Keratinocyte (primary cell): ENCODE results near the gene ADAMTS1. TPM values are rescaled to one million over a fixed set of nuclear protein-coding genes. Genes with fewer than 3 reads are reported as not detected.

Experiments
- DNase-seq: peaks from one replicate; pipeline ENCODE4 v3.0.0-alpha.2; 2011; ENCODE audit warnings: low read depth, missing footprints, low spot score
- FAIRE-seq: peaks from 2 replicates; lab custom pipeline; 2011; peaks lifted over from hg19 to GRCh38; lab: Jason Lieb, UNC
- H2AFZ ChIP-seq: 2 replicates; pipeline ENCODE4 v1.6.0; 2012; ENCODE audit warnings: low read length, control low read depth, inconsistent platforms; ENCODE audit not compliant: control insufficient read depth
- H3K27ac ChIP-seq: 2 replicates; pipeline ENCODE4 v1.5.1; 2011; ENCODE audit warnings: low read length; ENCODE audit not compliant: control insufficient read depth, insufficient read depth
- H3K27me3 ChIP-seq: 3 replicates; pipeline ENCODE4 v1.6.0; 2011; ENCODE audit warnings: low read length; ENCODE audit not compliant: control insufficient read depth, insufficient read depth; ENCODE audit errors: extremely low read depth
- H3K36me3 ChIP-seq, 2 experiments: 2 replicates in 1 of 2; 3 replicates in 1 of 2; pipeline ENCODE4 v1.5.1; 2011; ENCODE audit warnings: low read length in 2 of 2, mild to moderate bottlenecking in 1 of 2; ENCODE audit not compliant: control insufficient read depth in 2 of 2, insufficient read depth in 2 of 2; ENCODE audit errors: extremely low read depth in 1 of 2
- H3K4me1 ChIP-seq: 3 replicates; pipeline ENCODE4 v1.5.1; 2011; ENCODE audit warnings: low read length; ENCODE audit not compliant: control insufficient read depth, insufficient read depth; ENCODE audit errors: extremely low read depth
- H3K4me2 ChIP-seq: 3 replicates; pipeline ENCODE4 v1.6.0; 2011; ENCODE audit warnings: low read depth, low read length; ENCODE audit not compliant: control insufficient read depth, insufficient read depth; ENCODE audit errors: extremely low read depth
- H3K4me3 ChIP-seq, 3 experiments: fragments of 200-600 bp in 1 of 3; sonication (generic) in 1 of 3; 2 replicates in 2 of 3; 3 replicates in 1 of 3; pipeline ENCODE4 v1.5.1; 2011 to 2016; ENCODE audit warnings: low read length in 3 of 3, mild to moderate bottlenecking in 3 of 3, control low read depth in 2 of 3, inconsistent platforms in 1 of 3, low read depth in 1 of 3, mixed read lengths in 1 of 3, mixed run types in 1 of 3, moderate library complexity in 1 of 3; ENCODE audit not compliant: control insufficient read depth in 2 of 3, insufficient read depth in 2 of 3; ENCODE audit errors: extremely low read depth in 1 of 3
- H3K79me2 ChIP-seq: 2 replicates; pipeline ENCODE4 v1.6.0; 2012; ENCODE audit warnings: low read length; ENCODE audit not compliant: control insufficient read depth, insufficient read depth
- H3K9ac ChIP-seq: 3 replicates; pipeline ENCODE4 v1.6.0; 2011; ENCODE audit warnings: low read length; ENCODE audit not compliant: control insufficient read depth, insufficient read depth; ENCODE audit errors: extremely low read depth
- H3K9me1 ChIP-seq: 3 replicates; pipeline ENCODE4 v1.6.0; 2011; ENCODE audit warnings: low read length; ENCODE audit not compliant: control insufficient read depth, insufficient read depth; ENCODE audit errors: extremely low read depth
- H3K9me3 ChIP-seq: 2 replicates; pipeline ENCODE4 v1.5.1; 2012; ENCODE audit warnings: low read depth, low read length; ENCODE audit not compliant: control insufficient read depth
- H4K20me1 ChIP-seq: 3 replicates; pipeline ENCODE4 v1.6.0; 2011; ENCODE audit warnings: low read length; ENCODE audit not compliant: control insufficient read depth, insufficient read depth; ENCODE audit errors: extremely low read depth
- EZH2 ChIP-seq: IDR thresholded peaks from one replicate; pipeline ENCODE4 v1.6.1; 2012; ENCODE audit warnings: inconsistent platforms, mild to moderate bottlenecking, low read length, moderate library complexity
- dilution Hi-C: fragments of 300-500 bp; cut with MboI; formaldehyde crosslinking; loops from one replicate; pipeline ENCODE4 v1.7.0; 2020; ENCODE audit warnings: low sequenced_read_pairs; ENCODE audit not compliant: extremely low pct_ligation_motif_present
- polyA plus RNA-seq, 5 experiments: library from polyadenylated mRNA; depleted of rRNA in 3 of 5; stranded (reverse) in 3 of 5; stranded (forward) in 1 of 5; unstranded in 1 of 5; fragments of >200 nt; gene quantifications; 1 replicate in 1 of 5; 2 replicates in 3 of 5; 3 replicates in 1 of 5; pipeline versions ENCODE4 v1.2.1 to v1.2.3, GENCODE V29; 2011 to 2012; ENCODE audit warnings: missing spikeins in 2 of 5, low read depth in 1 of 5, low replicate concordance in 1 of 5
- TF ChIP-seq, protein P1 (sequence below), 3 experiments: IDR thresholded peaks in 1 of 3; conservative IDR thresholded peaks in 1 of 3; optimal IDR thresholded peaks in 1 of 3; 2 replicates in 2 of 3; 3 replicates in 1 of 3; pipeline versions ENCODE3 to v1.5.1; 2011; ENCODE audit warnings: low read length in 3 of 3, mild to moderate bottlenecking in 3 of 3, moderate library complexity in 2 of 3, control low read depth in 1 of 3, inconsistent platforms in 1 of 3; ENCODE audit not compliant: insufficient read depth in 2 of 3; ENCODE audit errors: extremely low read depth in 1 of 3

ADAMTS1 gene
- polyA plus RNA-seq, 1 donor (not counting 4 experiments of a cell fraction or from before 2014, with no cell fraction given): 344 TPM

DNA sequence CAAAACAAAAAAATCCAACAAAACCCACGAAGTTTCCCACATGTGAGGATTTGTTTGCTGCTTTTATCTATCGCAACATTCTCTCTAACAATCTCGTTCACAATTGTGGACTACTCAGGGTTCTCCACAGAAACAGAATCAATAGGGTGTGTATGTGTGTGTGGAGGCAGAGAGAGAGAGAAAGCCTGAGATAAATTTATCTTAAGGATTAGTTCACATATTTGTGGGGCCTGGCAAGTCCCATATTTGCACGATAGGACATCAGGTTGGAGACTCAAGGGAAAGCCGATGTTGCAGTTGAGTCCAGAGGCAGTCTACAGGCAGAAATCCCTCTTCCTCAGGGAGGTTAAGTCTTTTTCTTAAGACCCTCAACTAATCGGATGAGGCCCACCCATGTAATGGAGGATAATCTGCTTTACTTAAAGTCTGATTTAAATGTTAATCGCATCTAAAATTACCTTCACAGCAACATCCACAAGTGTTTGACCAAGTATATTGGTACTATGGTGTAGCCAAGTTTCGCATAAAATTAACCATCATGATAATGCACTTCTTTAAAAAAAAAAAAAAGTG is 31.7 kb downstream of the ADAMTS1 start:
- H3K4me3 ChIP-seq: no peak overlapping the region
- no peaks in the 10 kb centered on the region for H4K20me1 ChIP-seq
- H3K9me1 ChIP-seq: no peaks in the 10 kb centered on the region
- H3K9ac ChIP-seq: no peak overlapping the region
- H3K27me3 ChIP-seq: no peaks in the 10 kb centered on the region
- no peak for TF ChIP-seq EZH2
- TF ChIP-seq, protein P1, sequence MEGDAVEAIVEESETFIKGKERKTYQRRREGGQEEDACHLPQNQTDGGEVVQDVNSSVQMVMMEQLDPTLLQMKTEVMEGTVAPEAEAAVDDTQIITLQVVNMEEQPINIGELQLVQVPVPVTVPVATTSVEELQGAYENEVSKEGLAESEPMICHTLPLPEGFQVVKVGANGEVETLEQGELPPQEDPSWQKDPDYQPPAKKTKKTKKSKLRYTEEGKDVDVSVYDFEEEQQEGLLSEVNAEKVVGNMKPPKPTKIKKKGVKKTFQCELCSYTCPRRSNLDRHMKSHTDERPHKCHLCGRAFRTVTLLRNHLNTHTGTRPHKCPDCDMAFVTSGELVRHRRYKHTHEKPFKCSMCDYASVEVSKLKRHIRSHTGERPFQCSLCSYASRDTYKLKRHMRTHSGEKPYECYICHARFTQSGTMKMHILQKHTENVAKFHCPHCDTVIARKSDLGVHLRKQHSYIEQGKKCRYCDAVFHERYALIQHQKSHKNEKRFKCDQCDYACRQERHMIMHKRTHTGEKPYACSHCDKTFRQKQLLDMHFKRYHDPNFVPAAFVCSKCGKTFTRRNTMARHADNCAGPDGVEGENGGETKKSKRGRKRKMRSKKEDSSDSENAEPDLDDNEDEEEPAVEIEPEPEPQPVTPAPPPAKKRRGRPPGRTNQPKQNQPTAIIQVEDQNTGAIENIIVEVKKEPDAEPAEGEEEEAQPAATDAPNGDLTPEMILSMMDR (optimal IDR thresholded peaks at IDR 0.05 in 1 of 3, IDR thresholded peaks at IDR 0.05 in 1 of 3, conservative IDR thresholded peaks at IDR 0.05 in 1 of 3; ENCODE audit: extremely low read depth in 1 of 3, insufficient read depth in 2 of 3, low read length in 3 of 3): no peak
- no peaks in the 10 kb centered on the region for H3K36me3 ChIP-seq
- peaks cover 6% of the 10 kb centered on the region for H3K4me1 ChIP-seq
- DNase-seq (no peak), FAIRE-seq (no peak)
- H3K4me2 ChIP-seq: no peak overlapping the region
- no peaks in the 10 kb centered on the region for H3K79me2 ChIP-seq
- H2AFZ ChIP-seq: no peak overlapping the region
- H3K27ac ChIP-seq: no peak overlapping the region
- H3K9me3 ChIP-seq: no peaks in the 10 kb centered on the region
- dilution Hi-C loops: no loop called here

DNA sequence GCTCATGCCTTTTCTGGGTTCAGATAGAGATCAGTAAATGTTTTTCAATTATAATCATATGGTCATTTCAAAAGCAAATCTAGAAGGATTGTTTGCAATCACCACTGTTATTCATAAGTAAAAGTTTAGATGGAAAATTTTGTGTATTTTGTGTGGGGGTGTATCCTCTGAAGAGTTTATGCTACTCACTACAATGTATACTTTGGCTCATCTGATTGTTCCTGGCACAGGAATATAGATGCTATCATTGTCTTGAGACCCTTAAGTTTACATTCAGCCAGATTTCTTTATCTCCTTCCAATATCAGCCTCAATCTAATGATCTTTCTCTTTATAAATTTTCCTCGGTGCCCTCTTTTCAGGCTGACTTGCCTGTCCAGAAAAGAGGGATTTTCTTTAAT is 33.0 kb downstream of the ADAMTS1 start:
- no peak overlapping the region for H3K4me2 ChIP-seq
- H3K27me3 ChIP-seq: no peaks in the 10 kb centered on the region
- DNase-seq (no peak), FAIRE-seq (no peak)
- no peak overlapping the region for H2AFZ ChIP-seq
- H3K36me3 ChIP-seq: no peaks in the 10 kb centered on the region
- H3K79me2 ChIP-seq: no peaks in the 10 kb centered on the region
- H3K27ac ChIP-seq: no peak overlapping the region
- H3K9me3 ChIP-seq: no peaks in the 10 kb centered on the region
- no peak overlapping the region for H3K9ac ChIP-seq
- dilution Hi-C loops: no loop called here
- no peaks in the 10 kb centered on the region for H4K20me1 ChIP-seq
- no peak overlapping the region for H3K4me3 ChIP-seq
- peaks cover 9% of the 10 kb centered on the region for H3K4me1 ChIP-seq
- no peaks in the 10 kb centered on the region for H3K9me1 ChIP-seq
- no peak for TF ChIP-seq EZH2
- TF ChIP-seq, protein P1 (optimal IDR thresholded peaks at IDR 0.05 in 1 of 3, IDR thresholded peaks at IDR 0.05 in 1 of 3, conservative IDR thresholded peaks at IDR 0.05 in 1 of 3; ENCODE audit: extremely low read depth in 1 of 3, insufficient read depth in 2 of 3, low read length in 3 of 3): no peak
